H54 (cell line): ENCODE data around the gene GPATCH2.

Experiments
- DNase-seq: peaks from one replicate; pipeline ENCODE4 v3.0.0; 2011; ENCODE audit warnings: low spot score, mixed read lengths; ENCODE audit not compliant: insufficient read length
- FAIRE-seq: peaks from 3 replicates; lab custom pipeline; 2011; peaks lifted over from hg19 to GRCh38; lab: Jason Lieb, UNC
- POLR2A ChIP-seq: IDR thresholded peaks from 2 replicates; pipeline ENCODE4 v1.6.1; 2011; ENCODE audit warnings: low read depth, mild to moderate bottlenecking, low read length

The GPATCH2 gene

GRCh38 chr1:217472915-217473314, 158.0 kb downstream of the GPATCH2 start:
- no peak for TF ChIP-seq POLR2A
- FAIRE-seq (peak; percentile 50), DNase-seq (no peak)

- no peak for FAIRE-seq
- no peak for TF ChIP-seq POLR2A
- no peak for DNase-seq
These were observed 159.5 kb downstream of the GPATCH2 start for GRCh38 chr1:217471403-217471802.

- DNase-seq (no peak), FAIRE-seq (no peak)
- no peak for TF ChIP-seq POLR2A
These were observed 160.9 kb downstream of the GPATCH2 start for GRCh38 chr1:217469983-217470382.

- DNase-seq (no peak), FAIRE-seq (no peak)
- no peak for TF ChIP-seq POLR2A
These were observed 165.8 kb downstream of the GPATCH2 start for GRCh38 chr1:217465102-217465501.

GRCh38 chr1:217462666-217463065, 168.2 kb downstream of the GPATCH2 start:
- DNase-seq (no peak), FAIRE-seq (no peak)
- no peak for TF ChIP-seq POLR2A

- DNase-seq (no peak), FAIRE-seq (no peak)
- TF ChIP-seq POLR2A, result no peak
These were observed 168.7 kb downstream of the GPATCH2 start for GRCh38 chr1:217462159-217462558.

GRCh38 chr1:217457016-217457415, 173.9 kb downstream of the GPATCH2 start:
- FAIRE-seq (no peak), DNase-seq (no peak)
- TF ChIP-seq POLR2A, result no peak

GRCh38 chr1:217456261-217456660, 174.6 kb downstream of the GPATCH2 start:
- FAIRE-seq, result no peak
- no peak for TF ChIP-seq POLR2A
- no peak for DNase-seq

GRCh38 chr1:217453816-217454215, 177.1 kb downstream of the GPATCH2 start:
- no peak for DNase-seq
- no peak for TF ChIP-seq POLR2A

GRCh38 chr1:217449370-217449769, 181.5 kb downstream of the GPATCH2 start:
- FAIRE-seq (no peak), DNase-seq (no peak)
- TF ChIP-seq POLR2A, result no peak

More at GRCh38 chr1:217453816-217454215, 177.1 kb downstream of the GPATCH2 start:
- no peak for FAIRE-seq

- no peak for DNase-seq
- no peak for FAIRE-seq
- no peak for TF ChIP-seq POLR2A
These were observed 187.0 kb downstream of the GPATCH2 start for GRCh38 chr1:217443845-217444244.

- no peak for FAIRE-seq
- no peak for DNase-seq
- no peak for TF ChIP-seq POLR2A
These were observed 193.5 kb downstream of the GPATCH2 start for GRCh38 chr1:217437376-217437775.

- no peak for DNase-seq
- no peak for TF ChIP-seq POLR2A
- no peak for FAIRE-seq
These were observed 195.7 kb downstream of the GPATCH2 start for GRCh38 chr1:217435204-217435603.

GRCh38 chr1:217433664-217434063, 197.2 kb downstream of the GPATCH2 start:
- DNase-seq (no peak), FAIRE-seq (no peak)
- TF ChIP-seq POLR2A, result no peak

GRCh38 chr1:217432339-217432738, 198.6 kb downstream of the GPATCH2 start:
- no peak for DNase-seq
- no peak for FAIRE-seq

GRCh38 chr1:217431395-217431794, 199.5 kb downstream of the GPATCH2 start:
- DNase-seq (no peak), FAIRE-seq (no peak)
- TF ChIP-seq POLR2A, result no peak

More at GRCh38 chr1:217432339-217432738, 198.6 kb downstream of the GPATCH2 start:
- TF ChIP-seq POLR2A, result no peak
